NCI-H2196 (cell line): ENCODE results near the gene SLC46A1.
"Not testable (repeated sequence)": the region's sequence is repeated elsewhere in the genome, so short reads cannot be mapped to it uniquely, and the experiment has no call there.

ENCODE experiments used
- DNase-seq: peaks from one replicate; lab custom pipeline; 2025; ENCODE audit not compliant: unreplicated experiment; lab: John Stamatoyannopoulos, UW

Gene SLC46A1

GRCh38 chr17:28405632-28406472 lies at the start of gene SLC46A1:
SLC46A1 (minus strand) TSS chr17:28406212; CDS start chr17:28406114, 98 bp downstream.
- peak; percentile 42 for DNase-seq

DNA sequence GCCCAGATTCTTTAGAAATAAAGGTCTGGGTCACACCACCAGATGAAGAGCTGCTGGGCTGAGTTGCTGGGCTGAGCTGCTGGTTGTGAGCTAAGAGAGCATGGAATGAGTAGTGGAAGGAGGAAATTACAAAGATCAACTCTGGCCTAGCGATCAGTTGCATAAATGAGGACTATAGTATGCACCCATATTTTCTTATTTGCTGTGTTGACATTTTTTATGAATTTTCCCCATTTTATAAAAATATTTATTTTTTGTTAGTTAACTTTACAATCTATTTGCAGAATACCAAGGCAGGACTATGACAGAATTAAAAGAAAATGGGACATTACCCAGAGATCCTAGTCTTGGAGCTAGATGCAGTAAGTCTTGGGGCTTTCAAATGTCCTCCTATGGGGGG lies 43.8 kb upstream of the SLC46A1 start:
- no peak for DNase-seq

DNA sequence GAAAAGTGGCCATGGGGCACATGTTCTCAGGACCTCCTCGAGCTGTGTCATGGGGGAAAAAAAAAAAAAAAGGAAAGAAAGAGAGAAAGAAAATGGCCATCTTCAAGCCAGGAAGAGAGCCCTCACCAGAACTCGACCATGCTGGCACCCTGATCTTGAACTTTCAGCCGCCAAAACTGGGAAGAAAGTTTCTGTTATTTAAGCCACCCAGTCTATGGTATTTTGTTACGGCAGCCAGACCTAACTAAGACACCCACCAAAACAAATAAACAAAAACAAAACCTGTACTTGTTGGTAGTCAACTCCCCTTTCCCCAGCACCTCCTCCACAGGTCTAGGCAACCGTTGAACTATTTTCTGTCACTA lies 41.4 kb upstream of the SLC46A1 start:
- no peak for DNase-seq

DNA sequence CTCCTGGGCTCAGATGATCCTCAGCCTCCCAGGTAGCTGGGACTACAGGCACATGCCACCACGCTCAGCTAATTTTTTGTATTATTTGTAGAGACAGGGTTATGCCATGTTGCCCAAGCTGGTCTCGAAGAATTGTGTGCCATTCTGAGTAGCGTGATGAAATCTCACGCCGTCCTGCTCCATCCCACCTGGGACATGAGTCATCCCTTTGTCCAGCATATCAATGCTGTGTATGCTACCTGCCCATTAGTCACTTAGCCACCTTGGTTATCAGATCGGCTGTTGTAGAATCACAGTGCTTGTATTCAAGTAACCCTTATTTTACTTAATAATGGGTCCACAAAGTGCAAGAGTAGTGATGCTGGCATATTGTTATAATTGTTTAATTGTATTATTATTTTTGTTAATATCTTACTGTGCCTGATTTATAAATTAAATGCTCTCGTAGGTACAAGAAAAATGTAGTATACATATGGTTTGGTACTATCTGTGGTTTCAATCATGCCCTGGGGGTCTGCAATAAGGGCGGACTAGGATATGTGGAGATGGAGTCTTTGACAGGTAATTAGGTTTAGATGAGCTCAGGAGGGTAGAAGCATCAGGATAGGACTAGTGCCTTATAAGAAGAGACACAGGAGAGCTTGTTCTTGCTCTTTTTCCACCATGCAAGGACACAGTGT lies 40.8 kb upstream of the SLC46A1 start:
- DNase-seq = no peak

DNA sequence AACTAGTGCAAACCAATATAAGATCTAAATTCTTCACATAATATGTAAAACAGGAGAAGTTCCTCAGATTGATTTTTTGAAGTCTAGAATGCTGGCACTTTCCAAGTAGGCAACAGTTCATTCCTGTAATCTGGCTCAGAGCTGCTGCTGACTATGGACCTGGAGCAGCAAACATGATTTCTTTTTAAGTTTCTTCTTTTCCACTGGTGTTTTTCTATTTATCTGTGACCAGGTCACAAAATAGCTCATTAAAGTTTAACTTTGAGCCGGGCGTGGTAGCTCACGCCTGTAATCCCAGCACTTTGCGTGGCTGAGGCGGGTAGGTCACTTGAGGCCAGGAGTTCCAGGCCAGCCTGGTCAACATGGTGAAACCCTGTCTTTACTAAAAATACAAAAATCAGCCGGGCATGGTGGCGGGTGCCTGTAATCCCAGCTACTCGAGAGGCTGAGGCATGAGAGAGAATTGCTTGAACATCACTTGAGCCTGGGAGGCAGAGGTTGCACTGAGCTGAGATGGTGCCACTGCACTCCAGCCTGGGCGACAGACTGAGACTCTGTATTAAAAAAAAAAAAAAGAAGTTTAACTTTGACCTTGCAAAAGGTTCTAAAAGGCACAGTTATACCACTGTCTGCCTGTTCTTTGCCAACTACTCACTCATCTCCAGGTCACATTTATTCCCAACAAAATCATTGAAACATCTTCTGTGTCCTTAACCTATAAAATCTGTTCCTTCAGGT lies 38.1 kb upstream of the SLC46A1 start:
- DNase-seq = no peak

GRCh38 chr17:28434326-28434725 lies 28.3 kb upstream of the SLC46A1 start:
- not testable (repeated sequence) for DNase-seq

DNA sequence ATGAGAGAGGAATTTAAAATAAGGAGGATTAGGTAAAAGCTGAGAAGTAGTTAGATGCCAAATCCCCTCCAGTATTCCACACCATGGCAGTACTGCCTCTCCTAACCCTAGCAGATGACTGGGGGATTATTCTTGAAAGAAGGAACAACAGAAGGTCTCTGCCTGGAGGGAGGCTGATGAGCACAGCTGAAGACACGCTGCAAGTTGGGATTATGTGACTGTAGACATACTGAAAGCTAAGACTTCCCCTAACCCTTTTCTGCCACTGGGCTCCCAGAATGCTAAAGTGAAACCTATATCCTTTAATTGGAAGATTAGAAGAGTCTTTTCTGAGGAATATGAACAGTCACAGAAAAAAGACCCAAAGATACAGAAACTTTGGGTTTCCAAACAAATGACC lies 27.7 kb upstream of the SLC46A1 start:
- DNase-seq = no peak

- DNase-seq = not testable (repeated sequence)
Observed at GRCh38 chr17:28427982-28428381, 22.0 kb upstream of the SLC46A1 start.

DNA sequence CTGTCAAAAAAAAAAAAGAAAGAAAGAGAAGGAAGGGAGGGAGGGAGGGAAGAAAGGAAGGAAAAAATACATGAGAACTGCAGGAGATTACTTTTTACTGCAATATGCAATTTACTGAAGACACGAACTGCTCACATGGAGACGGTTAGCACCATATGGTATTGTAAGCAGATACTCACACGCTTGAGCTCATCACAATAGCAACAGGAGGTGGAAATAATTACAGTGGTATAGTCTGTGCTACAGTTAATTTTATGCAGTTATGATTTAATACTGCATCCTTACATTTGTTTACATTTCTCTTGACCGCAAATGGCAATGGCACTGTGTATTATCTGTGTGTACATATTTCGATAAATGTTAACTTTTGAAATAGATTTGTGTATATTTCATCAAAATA lies 21.4 kb upstream of the SLC46A1 start:
- DNase-seq = no peak

GRCh38 chr17:28426081-28426519 lies 20.1 kb upstream of the SLC46A1 start:
- no peak for DNase-seq

DNA sequence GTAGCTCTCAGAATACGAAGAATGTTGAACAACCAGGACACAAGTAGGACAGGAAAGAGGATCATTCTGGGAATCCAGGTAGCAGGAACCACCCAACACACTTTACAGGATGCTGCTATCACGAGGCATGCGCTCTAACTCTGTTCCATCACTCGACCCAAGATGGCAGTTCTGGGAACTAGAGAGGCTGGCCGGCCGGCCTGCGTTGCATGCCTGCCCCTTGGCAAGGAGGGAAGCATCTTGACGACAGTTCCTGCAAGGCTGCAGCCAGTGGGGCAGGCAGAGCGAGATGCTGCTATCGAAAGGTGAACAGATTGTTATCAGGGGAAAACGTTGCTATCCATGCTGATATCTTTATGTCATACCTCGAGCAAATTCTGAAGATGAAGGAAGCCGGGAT lies 19.2 kb upstream of the SLC46A1 start:
- DNase-seq = no peak

- DNase-seq = no peak
Observed at GRCh38 chr17:28421787-28422305, 15.8 kb upstream of the SLC46A1 start.

- peak; percentile 23 for DNase-seq
Observed at GRCh38 chr17:28416703-28417311, 10.8 kb upstream of the SLC46A1 start.

- DNase-seq = no peak
Observed at GRCh38 chr17:28415886-28416285, 9.9 kb upstream of the SLC46A1 start.

DNA sequence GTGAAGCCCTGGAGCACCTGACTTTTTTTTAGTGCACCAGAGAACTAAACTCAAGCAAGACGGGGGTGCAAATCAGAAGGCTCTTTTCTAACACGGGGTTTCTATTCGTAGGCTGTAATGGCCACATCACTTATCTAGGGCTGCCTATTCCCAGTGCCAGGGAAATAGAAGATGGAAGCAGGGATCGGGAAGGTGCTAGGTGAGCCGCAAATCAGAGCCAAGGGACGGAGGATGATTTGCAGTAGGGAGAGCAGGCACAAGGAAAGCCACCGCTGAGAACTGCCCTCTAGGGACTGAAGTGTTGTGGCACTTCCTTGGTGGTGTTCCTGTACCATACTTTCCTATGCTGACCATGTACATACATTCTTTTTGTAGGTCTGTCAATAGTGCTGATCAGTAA lies 7.8 kb upstream of the SLC46A1 start:
- DNase-seq = no peak

- DNase-seq = no peak
Observed at GRCh38 chr17:28412099-28412498, 6.1 kb upstream of the SLC46A1 start.

DNA sequence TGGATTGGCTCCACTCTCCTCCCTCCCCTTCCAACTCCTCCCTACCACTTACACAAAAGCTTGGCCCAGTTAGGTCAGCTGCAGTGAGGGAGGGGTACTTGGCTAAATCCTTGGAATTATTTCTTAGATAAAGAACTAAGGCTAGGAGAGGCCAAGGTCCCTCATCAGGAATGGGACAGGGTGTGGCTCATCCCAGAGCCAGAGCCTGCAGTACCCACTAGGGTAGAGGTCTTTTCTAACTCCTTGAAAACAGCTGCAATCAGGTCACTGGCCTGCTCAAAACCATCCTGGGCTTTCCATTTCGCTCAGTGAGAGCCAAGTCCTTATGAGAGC lies 1.9 kb upstream of the SLC46A1 start:
- DNase-seq = no peak

DNA sequence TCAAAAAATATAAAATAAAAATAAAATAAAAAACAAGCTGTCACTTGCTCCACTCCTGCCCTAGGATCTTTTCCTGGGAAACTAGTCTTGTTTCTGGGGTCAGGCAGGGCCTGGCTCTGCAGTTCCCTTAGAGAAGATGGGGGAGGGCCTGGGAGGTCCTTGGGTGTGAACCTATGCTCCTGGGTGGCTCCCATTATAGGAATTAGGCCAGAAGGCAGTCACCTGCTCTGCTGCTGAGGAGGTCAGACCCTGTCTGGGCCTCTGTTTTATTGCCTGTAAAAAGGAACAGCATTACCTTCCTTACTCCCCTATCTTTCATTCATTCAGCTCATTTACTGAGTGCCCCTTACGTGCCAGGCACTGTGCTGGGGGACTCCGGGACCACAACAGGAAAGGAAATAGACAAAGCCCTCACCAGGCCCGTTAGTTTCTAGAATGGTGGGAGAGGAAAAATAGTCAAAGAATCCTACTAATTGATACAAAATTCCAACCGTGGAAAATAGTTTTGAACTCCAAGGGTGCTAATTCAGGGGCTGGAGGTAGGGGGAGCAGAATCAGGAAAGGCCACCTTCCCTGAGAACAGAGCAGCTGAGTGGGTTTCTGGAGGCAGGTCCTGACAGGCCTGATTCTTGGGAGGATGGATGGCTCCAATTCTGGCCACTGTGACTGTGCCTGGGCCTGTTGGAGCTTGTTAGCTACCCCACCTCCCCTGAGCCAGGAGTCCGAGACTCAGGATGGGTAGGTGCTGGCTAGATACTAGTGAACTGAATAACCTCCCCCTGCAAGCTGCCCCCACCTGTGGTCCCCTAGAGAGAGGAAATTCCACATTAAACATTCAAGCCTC lies 1.3 kb upstream of the SLC46A1 start:
- DNase-seq = peak; percentile 4

GRCh38 chr17:28406473-28406814 lies 432 bp upstream of the SLC46A1 start:
- peak; percentile 33 for DNase-seq

GRCh38 chr17:28404812-28405570 lies 1.0 kb downstream of the SLC46A1 start:
- DNase-seq = no peak
